ENCODE data around the gene ENGASE. TPM values are rescaled to one million over a fixed set of nuclear protein-coding genes. Genes with fewer than 3 reads are reported as not detected.
A peak's percentile ranks its signal among the peaks of the same experiment; 100 is the strongest.

ENGASE gene
- total and polyA plus RNA-seq, 8 donors: 6.6 to 505 (median 35.2) TPM

- DNase-seq: no peak
- 93 to 96% (median 94%) methylated on average over 8 of the region's 8 CpGs for WGBS, 5 donors
- peaks cover 0 to 3% (median 0%) of the 10 kb centered on the region in 4 donors for H3K4me1 ChIP-seq
- no peak for TF ChIP-seq CTCF (IDR thresholded peaks at IDR 0.05)
- no peak for TF ChIP-seq POLR2A (IDR thresholded peaks at IDR 0.05)
- no peak for TF ChIP-seq EP300 (IDR thresholded peaks at IDR 0.05)
- no peak for TF ChIP-seq POLR2AphosphoS5 (IDR thresholded peaks at IDR 0.05)
- no peaks in the 10 kb centered on the region for H3K9me3 ChIP-seq
- H3K36me3 ChIP-seq: no peaks in the 10 kb centered on the region
- peaks cover 0 to 82% (median 46%) of the 10 kb centered on the region in 3 donors for H3K27me3 ChIP-seq
- H3K4me3 ChIP-seq: no peak overlapping the region
- intact Hi-C loops (cut with DNase I; ENCODE audit: low total_unique reads): no loop called here
- no peak overlapping the region for H3K27ac ChIP-seq
Measured at GRCh38 chr17:79123988-79124387, 49.4 kb downstream of the ENGASE start.

- Histone ChIP-seq H3K36me3 (no peaks in the 10 kb centered on the region), H3K27ac (no peak overlapping the region), H3K4me3 (no peak overlapping the region), H3K27me3 (peaks cover 0 to 82% (median 45%) of the 10 kb centered on the region in 3 donors), H3K9me3 (peaks cover 0 to 5% (median 2%) of the 10 kb centered on the region in 4 donors), H3K4me1 (peaks cover 0 to 3% (median 0%) of the 10 kb centered on the region in 4 donors)
- TF ChIP-seq EP300 (IDR thresholded peaks at IDR 0.05): no peak
- TF ChIP-seq POLR2AphosphoS5 (IDR thresholded peaks at IDR 0.05): no peak
- intact Hi-C loops (cut with DNase I; ENCODE audit: low total_unique reads): no loop called here
- WGBS, 5 donors: 85 to 89% (median 87%) methylated on average over 14 to 21 of the region's 21 CpGs
- no peak for DNase-seq
Measured at GRCh38 chr17:79124513-79125209, 50.0 kb downstream of the ENGASE start.

GRCh38 chr17:79125503-79125902 is 50.9 kb downstream of the ENGASE start:
- peaks cover 0 to 3% (median 0%) of the 10 kb centered on the region in 4 donors for H3K4me1 ChIP-seq
- peak in 1 of 2 donors; percentile 25 for DNase-seq
- H3K36me3 ChIP-seq: no peaks in the 10 kb centered on the region
- WGBS, 5 donors: 23 to 43% (median 34%) methylated on average over 13 to 22 of the region's 22 CpGs
- peaks cover 0 to 87% (median 40%) of the 10 kb centered on the region in 3 donors for H3K27me3 ChIP-seq
- TF ChIP-seq POLR2AphosphoS5 (IDR thresholded peaks at IDR 0.05) (no peak), CTCF (IDR thresholded peaks at IDR 0.05) (no peak), EP300 (IDR thresholded peaks at IDR 0.05) (no peak), POLR2A (IDR thresholded peaks at IDR 0.05) (no peak)
- H3K27ac ChIP-seq: no peak overlapping the region
- peaks cover 0 to 8% (median 3%) of the 10 kb centered on the region in 4 donors for H3K9me3 ChIP-seq
- H3K4me3 ChIP-seq: no peak overlapping the region
- intact Hi-C loops (cut with DNase I; ENCODE audit: low total_unique reads): no loop called here

GRCh38 chr17:79126139-79126538 is 51.5 kb downstream of the ENGASE start:
- H3K9me3 ChIP-seq: peaks cover 0 to 8% (median 3%) of the 10 kb centered on the region in 4 donors
- H3K27me3 ChIP-seq: peaks cover 0 to 89% (median 40%) of the 10 kb centered on the region in 3 donors
- TF ChIP-seq EP300 (IDR thresholded peaks at IDR 0.05): no peak
- TF ChIP-seq CTCF (IDR thresholded peaks at IDR 0.05): no peak
- no peak for TF ChIP-seq POLR2A (IDR thresholded peaks at IDR 0.05)
- TF ChIP-seq POLR2AphosphoS5 (IDR thresholded peaks at IDR 0.05): no peak
- intact Hi-C loops (cut with DNase I; ENCODE audit: low total_unique reads): no loop called here
- H3K27ac ChIP-seq: no peak overlapping the region
- 20 to 44% (median 35%) methylated on average over 6 to 12 of the region's 12 CpGs for WGBS, 5 donors
- DNase-seq: peak in 1 of 2 donors; percentile 26
- H3K36me3 ChIP-seq: no peaks in the 10 kb centered on the region
- H3K4me3 ChIP-seq: no peak overlapping the region
- peaks cover 0 to 3% (median 0%) of the 10 kb centered on the region in 4 donors for H3K4me1 ChIP-seq

Data from stomach (tissue), 9 donors.